K562 (cell line): ENCODE results near the gene HSPA6. TPM values are rescaled to one million over a fixed set of nuclear protein-coding genes. Genes with fewer than 3 reads are reported as not detected.

Source experiments
- ATAC-seq: fragments of 200-7000 bp; cut with Tn5 transposase; 3 replicates; pipeline ENCODE4 v1.9.1; 2020; ENCODE audit warnings: moderate library complexity
- BruUV-seq: library from RNA; stranded (reverse); fragments of 400-500 nt; replicated peaks from 2 replicates; lab custom pipeline; 2021; lab: Mats Ljungman, UMichigan
- CTCF ChIA-PET: fragments of 300-600 bp; formaldehyde crosslinking; extraction: SDS; loops from one replicate; lab custom pipeline; 2021; ENCODE audit warnings: low intra/inter-chr PET ratio; lab: Yijun Ruan, JAX
- POLR2A ChIA-PET: fragments of 300-600, 350-650 bp; sonication (Branson Sonifier 250); formaldehyde crosslinking; extraction: SDS; loops from one replicate; lab custom pipeline; 2021; ENCODE audit warnings: antibody characterized with exemption, inconsistent platforms; lab: Yijun Ruan, JAX
- DNase-seq, 4 experiments: peaks; one replicate each; pipeline versions ENCODE4 v3.0.0 to v3.0.0-alpha.2; 2011 to 2018; ENCODE audit warnings: low spot score in 3 of 4, mixed read lengths in 3 of 4; ENCODE audit errors: extremely low read depth in 1 of 4
- FAIRE-seq: peaks from 2 replicates; lab custom pipeline; 2011; peaks lifted over from hg19 to GRCh38; lab: Jason Lieb, UNC
- H2AFZ ChIP-seq: 2 replicates; pipeline ENCODE4 v1.6.0; 2011; ENCODE audit warnings: low read depth, low read length, control low read depth, inconsistent platforms
- H3K27ac ChIP-seq: fragments of 200-600 bp; 3 replicates; pipeline ENCODE4 v1.8.0; 2011; ENCODE audit warnings: low read depth, mild to moderate bottlenecking, control low read depth, inconsistent platforms, low read length, moderate library complexity, mixed read lengths; ENCODE audit errors: extremely low read depth
- H3K27me3 ChIP-seq, 2 experiments: fragments of 300-600 bp in 1 of 2; 2 replicates in 1 of 2; 3 replicates in 1 of 2; pipeline versions ENCODE4 v1.6.0 to v1.8.0; 2011; ENCODE audit warnings: inconsistent platforms in 2 of 2, low read length in 2 of 2, mild to moderate bottlenecking in 1 of 2, mixed read lengths in 1 of 2, moderate library complexity in 1 of 2; ENCODE audit not compliant: control insufficient read depth in 2 of 2, insufficient read depth in 2 of 2
- H3K36me3 ChIP-seq: fragments of 300-600 bp; 3 replicates; pipeline ENCODE4 v1.8.0; 2011; ENCODE audit warnings: mild to moderate bottlenecking, low read length, inconsistent platforms; ENCODE audit not compliant: control insufficient read depth, insufficient read depth
- H3K4me1 ChIP-seq, 2 experiments: fragments of 200-600 bp in 1 of 2; replicated peaks in 1 of 2; 2 replicates in 1 of 2; 3 replicates in 1 of 2; pipeline versions ENCODE4 v1.5.1 to v1.8.0; 2011; ENCODE audit warnings: inconsistent platforms in 2 of 2, low read length in 2 of 2, mild to moderate bottlenecking in 1 of 2, mixed read lengths in 1 of 2, moderate library complexity in 1 of 2; ENCODE audit not compliant: control insufficient read depth in 2 of 2, insufficient read depth in 2 of 2
- H3K4me2 ChIP-seq: 2 replicates; pipeline ENCODE4 v1.6.1; 2011; ENCODE audit warnings: low read length, control low read depth, inconsistent platforms, mixed read lengths; ENCODE audit not compliant: insufficient read depth
- H3K4me3 ChIP-seq: fragments of 200-600 bp; sonication (generic), shearing (Covaris generic); 2 replicates; pipeline ENCODE4 v1.5.1; 2016; ENCODE audit warnings: control low read depth, inconsistent platforms
- H3K79me2 ChIP-seq: fragments of 200-600 bp; 3 replicates; pipeline ENCODE4 v1.8.0; 2011; ENCODE audit warnings: low read length, inconsistent platforms; ENCODE audit not compliant: control insufficient read depth, insufficient read depth
- H3K9ac ChIP-seq, 2 experiments: 2 replicates each; pipeline versions ENCODE4 v1.6.0 to v1.6.1; 2011; ENCODE audit warnings: low read depth in 2 of 2, low read length in 2 of 2, control low read depth in 1 of 2, inconsistent platforms in 1 of 2, mild to moderate bottlenecking in 1 of 2, mixed read lengths in 1 of 2; ENCODE audit not compliant: insufficient read depth in 1 of 2
- H3K9me1 ChIP-seq: one replicate; pipeline ENCODE4 v1.6.0; 2011; ENCODE audit warnings: inconsistent platforms, mild to moderate bottlenecking, low read length, moderate library complexity; ENCODE audit not compliant: control insufficient read depth, insufficient read depth
- H3K9me3 ChIP-seq: replicated peaks from 2 replicates; pipeline ENCODE4 v1.5.1; 2011; ENCODE audit warnings: low read depth, low read length, inconsistent platforms; ENCODE audit not compliant: control insufficient read depth, insufficient read depth
- H4K20me1 ChIP-seq: replicated peaks from 2 replicates; pipeline ENCODE4 v1.6.1; 2011; ENCODE audit warnings: low read length, inconsistent platforms, mixed read lengths; ENCODE audit not compliant: control insufficient read depth, insufficient read depth
- GTF2F1 ChIP-seq: IDR thresholded peaks from 2 replicates; pipeline ENCODE4 v1.6.1; 2011; ENCODE audit warnings: low read depth, low read length, improper control_type of control experiment
- NR4A1 ChIP-seq, 2 experiments: fragments of 250-450 bp in 1 of 2; fragments of 450-650 bp in 1 of 2; sonication (Bioruptor Pico) in 1 of 2; IDR thresholded peaks; 2 replicates each; pipeline versions ENCODE4 v1.4.0 to v1.6.1; 2016 to 2020; ENCODE audit warnings: mild to moderate bottlenecking in 2 of 2, missing compliant biosample characterization in 1 of 2, missing genetic modification characterization in 1 of 2, moderate library complexity in 1 of 2
- PTTG1 ChIP-seq: fragments of 450-650 bp; IDR thresholded peaks from 2 replicates; pipeline ENCODE4 v1.6.1; 2016; ENCODE audit warnings: low read depth, mild to moderate bottlenecking, missing genetic modification characterization, missing compliant biosample characterization
- ZBTB34 ChIP-seq: fragments of 250-450 bp; sonication (Bioruptor Pico); IDR thresholded peaks from 2 replicates; pipeline ENCODE4 v1.8.0; 2021; ENCODE audit warnings: mild to moderate bottlenecking, moderate library complexity
- WGBS: fragments of 100-300 bp; shearing (Covaris generic); methylation state at CpG from one replicate; pipeline ENCODE4 v1.1.6; 2016; ENCODE audit warnings: low coverage, mixed read lengths; ENCODE audit not compliant: insufficient coverage; ENCODE audit errors: missing lambda C conversion rate; 5-methylcytosine and 5-hydroxymethylcytosine counted together
- in situ Hi-C: fragments of 300-500 bp; cut with MboI; formaldehyde crosslinking; loops from 4 replicates; pipeline ENCODE4 v1.15.0; 2018; ENCODE audit warnings: inconsistent platforms, mixed read lengths
- intact Hi-C: fragments of 100-400 bp; cut with micrococcal nuclease; formaldehyde crosslinking; loops from 2 replicates; pipeline ENCODE4 v1.14.2; 2022
- polyA plus RNA-seq, 8 experiments: library from polyadenylated mRNA; depleted of rRNA in 4 of 8; stranded (reverse) in 5 of 8; unstranded in 3 of 8; fragments of >200 nt; fragmentation: Nextera tagmentation in 2 of 8; fragmentation: Illumina TruSeq in 1 of 8; extraction: Ambion mirVana in 2 of 8; extraction: Trizol in 1 of 8; gene quantifications; 2 replicates each; pipeline versions ENCODE4 v1.2.1 to v1.2.3, GENCODE V29; 2011 to 2014; ENCODE audit warnings: inconsistent platforms in 1 of 8, missing spikeins in 1 of 8
- total RNA-seq, 7 experiments: library from RNA; depleted of rRNA in 6 of 7; stranded (reverse); fragments of >200 nt in 6 of 7; fragmentation: Illumina TruSeq in 2 of 7; extraction: Trizol in 2 of 7; gene quantifications; 2 replicates each; pipeline versions ENCODE4 v1.2.1 to v1.2.3, GENCODE V29; 2011 to 2021; ENCODE audit warnings: low replicate concordance in 1 of 7

Gene HSPA6
- total and polyA plus RNA-seq, 9 of the 15 experiments (the other 6 are each of a cell fraction or from before 2014, with no cell fraction given): 0.15 to 10.0 (median 2.4) TPM

- H3K9me1 ChIP-seq: no peaks in the 10 kb centered on the region
- no peaks in the 10 kb centered on the region for H3K36me3 ChIP-seq
- CTCF ChIA-PET: no interaction called here
- BruUV-seq: no TSS peak
- H3K4me2 ChIP-seq: no peak within 1 kb of the TSS
- no peak within 1 kb of the TSS for H3K4me3 ChIP-seq
- POLR2A ChIA-PET: no interaction called here
- H3K4me1 ChIP-seq: peaks cover 0 to 5% of the 10 kb centered on the region in 2 experiments; a peak in 3 of 5 replicates
- no peak for TF ChIP-seq ZBTB34
- TF ChIP-seq NR4A1 (CRISPR knock-in tag; IDR thresholded peaks at IDR 0.05): no peak
- TF ChIP-seq NR4A1 (tag; IDR thresholded peaks at IDR 0.05): no peak
- no peak for TF ChIP-seq PTTG1 (tag)
- TF ChIP-seq GTF2F1: no peak
- H4K20me1 ChIP-seq: no peaks in the 10 kb centered on the region
- H3K27me3 ChIP-seq: no peaks in the 10 kb centered on the region
- H3K9me3 ChIP-seq: no peaks in the 10 kb centered on the region
- H3K79me2 ChIP-seq: no peaks in the 10 kb centered on the region
- FAIRE-seq (no peak), DNase-seq (no peak), ATAC-seq (no peak)
- H3K9ac ChIP-seq: peak within 1 kb of the TSS in 1 of 2 experiments; percentile 64; a peak in 1 of 4 replicates
- WGBS: 62% methylated on average over 2 of the region's 2 CpGs
- H2AFZ ChIP-seq: no peak within 1 kb of the TSS
- H3K27ac ChIP-seq: no peak within 1 kb of the TSS
- in situ Hi-C loops: no loop called here
- intact Hi-C loops: no loop called here
Observed at GRCh38 chr1:161549652-161550051, 25.3 kb downstream of the HSPA6 start, which contains the start of gene FCGR3A. FCGR3A (minus strand) TSS chr1:161549818; CDS start chr1:161549736, 82 bp downstream.
